HG02884 (cell line): ENCODE results near the gene WDR72.
"Not testable (repeated sequence)": the region's sequence is repeated elsewhere in the genome, so short reads cannot be mapped to it uniquely, and the experiment has no call there.

Experiments used
- ATAC-seq: cut with Tn5 transposase; IDR thresholded peaks from one replicate; pipeline ENCODE4 v1.9.1; 2021; ENCODE audit warnings: mild to moderate bottlenecking, moderate library complexity; ENCODE audit not compliant: unreplicated experiment

The WDR72 gene

DNA sequence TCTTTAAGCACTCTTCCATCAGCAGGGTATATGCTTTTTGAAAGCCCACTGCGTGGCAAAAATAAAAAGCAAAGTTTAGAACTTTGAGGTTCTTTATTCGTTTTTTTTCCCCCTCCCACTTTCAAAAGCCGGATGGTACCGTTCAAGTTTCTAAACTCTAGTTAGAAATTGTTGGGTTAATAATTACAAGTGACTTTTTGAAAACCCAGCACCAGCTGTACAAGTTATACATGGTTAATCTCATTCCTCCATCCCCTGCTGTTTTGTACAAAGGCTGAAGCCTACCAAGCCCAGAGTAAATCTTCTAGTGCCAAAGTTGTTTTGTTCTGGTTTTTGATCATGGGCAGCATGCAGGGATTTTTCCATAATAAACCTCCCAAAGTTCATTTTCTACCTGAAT lies 48.6 kb downstream of the WDR72 start:
- no peak for ATAC-seq

DNA sequence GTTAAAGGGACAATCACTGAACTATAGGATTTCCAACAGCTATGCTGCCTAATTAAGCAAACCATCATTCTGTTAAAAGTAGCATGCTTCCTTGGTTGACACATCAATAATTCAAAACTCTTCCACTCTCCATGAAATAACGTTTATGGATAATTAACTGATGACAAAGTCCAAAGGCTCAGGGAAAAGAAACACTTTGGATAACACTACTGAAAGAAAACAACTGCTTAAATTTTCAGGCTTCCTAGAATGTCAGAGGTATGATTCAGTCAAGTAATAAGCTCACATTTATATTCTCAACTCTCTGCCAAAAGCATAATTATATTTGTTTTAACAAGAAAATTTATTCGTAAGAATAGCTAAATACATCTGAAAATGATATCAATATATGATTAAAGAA lies 49.6 kb downstream of the WDR72 start:
- ATAC-seq = no peak

DNA sequence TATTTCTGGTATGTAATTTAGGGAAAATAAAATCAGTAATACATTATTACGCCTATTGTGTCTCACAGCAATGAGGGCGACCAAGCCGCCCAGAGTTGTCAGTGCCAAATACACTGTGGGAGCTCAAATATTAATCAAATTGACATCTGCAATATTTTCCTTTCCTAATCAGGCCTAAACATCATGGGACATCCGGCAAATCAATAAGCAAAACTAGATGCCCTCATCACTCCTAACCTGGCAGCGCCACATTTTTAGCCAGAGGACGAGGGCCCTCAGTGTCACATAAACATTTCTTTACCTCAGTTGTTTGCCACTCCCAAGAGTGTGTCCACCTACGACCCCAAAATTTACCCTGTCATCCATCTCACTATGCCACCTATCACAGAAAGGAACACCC lies 64.1 kb downstream of the WDR72 start:
- ATAC-seq = no peak

DNA sequence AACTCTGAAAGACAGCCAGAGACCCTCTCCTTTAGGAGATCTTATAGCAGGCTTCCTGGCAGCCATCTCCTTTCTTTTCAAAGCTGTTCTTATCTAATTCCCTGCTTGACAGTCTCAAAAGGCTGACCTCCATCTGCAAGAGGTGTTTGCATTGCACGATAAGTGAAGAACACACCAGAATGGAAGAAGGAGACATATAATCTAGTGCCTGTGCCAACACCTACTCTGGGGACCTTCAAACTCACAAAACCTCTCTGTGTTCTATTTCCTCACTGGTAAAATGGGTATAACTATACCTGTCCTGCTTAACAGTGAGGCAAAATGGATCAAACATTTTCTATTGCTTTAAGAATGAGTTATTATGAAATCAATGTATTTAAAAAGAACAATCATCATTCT lies 65.0 kb downstream of the WDR72 start:
- ATAC-seq = no peak

DNA sequence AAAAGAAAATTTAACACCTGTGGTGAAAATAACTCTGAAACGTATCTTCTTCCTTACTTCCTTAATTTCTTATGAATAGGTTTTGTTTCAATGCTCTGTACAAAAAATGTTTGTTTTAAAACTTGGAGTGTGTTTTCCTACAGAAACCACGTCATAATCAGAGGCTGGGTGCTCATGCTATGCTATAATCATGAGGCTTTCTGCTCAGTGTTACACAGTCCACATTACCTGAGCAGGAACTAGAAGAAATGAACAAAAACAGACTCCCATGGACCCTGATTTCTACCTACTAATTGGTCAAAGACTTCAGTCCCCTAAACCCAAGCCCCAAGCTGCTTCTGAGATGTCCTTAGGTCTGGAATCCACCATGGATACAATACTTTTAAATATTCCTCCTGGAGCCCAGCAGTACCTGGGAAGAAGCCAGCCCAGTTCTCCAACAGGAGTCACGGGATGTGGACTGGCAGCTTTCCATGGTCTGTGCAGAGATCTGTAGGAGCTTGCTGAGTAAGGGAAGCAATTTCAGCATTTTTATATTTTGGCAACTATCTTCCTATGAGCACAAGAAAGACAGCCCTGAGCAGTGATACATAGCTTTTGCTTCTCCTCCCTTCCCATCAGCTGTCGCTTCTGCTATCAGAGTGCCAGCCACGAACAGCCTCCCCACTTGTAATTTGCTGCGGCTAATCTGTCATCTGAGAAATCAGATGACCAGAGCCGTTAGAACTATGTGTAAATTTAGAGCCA lies 65.6 kb downstream of the WDR72 start:
- no peak for ATAC-seq

DNA sequence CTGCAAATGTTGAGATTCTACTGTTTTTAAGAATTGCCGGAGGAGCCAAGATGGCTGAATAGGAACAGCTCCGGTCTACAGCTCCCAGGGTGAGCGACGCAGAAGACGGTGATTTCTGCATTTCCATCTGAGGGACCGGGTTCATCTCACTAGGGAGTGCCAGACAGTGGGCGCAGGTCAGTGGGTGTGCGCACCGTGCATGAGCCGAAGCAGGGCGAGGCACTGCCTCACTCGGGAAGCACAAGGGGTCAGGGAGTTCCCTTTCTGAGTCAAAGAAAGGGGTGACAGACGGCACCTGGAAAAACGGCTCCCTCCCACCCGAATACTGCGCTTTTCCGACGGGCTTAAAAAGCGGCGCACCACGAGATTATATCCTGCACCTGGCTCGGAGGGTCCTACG lies 75.3 kb downstream of the WDR72 start:
- ATAC-seq = not testable (repeated sequence)

DNA sequence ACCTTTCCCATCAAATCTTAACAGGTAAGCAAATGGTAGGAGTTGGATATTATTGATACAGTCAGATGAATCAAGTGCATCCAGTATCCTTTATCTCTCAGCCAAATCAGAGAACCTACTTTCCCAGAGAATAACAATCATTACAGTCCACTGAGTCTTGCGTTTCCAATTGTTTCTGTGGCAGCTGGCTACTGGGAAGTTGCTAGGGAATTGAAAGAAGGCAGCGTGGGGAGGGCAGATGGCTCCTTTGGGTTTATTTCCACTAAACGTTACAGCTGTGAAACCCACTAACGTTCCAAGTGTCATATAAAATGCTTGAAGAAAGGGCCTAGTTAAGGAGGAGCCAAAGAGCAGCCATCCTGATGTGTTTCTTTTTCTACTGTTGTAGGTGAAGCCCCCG lies 78.4 kb downstream of the WDR72 start:
- ATAC-seq = no peak

DNA sequence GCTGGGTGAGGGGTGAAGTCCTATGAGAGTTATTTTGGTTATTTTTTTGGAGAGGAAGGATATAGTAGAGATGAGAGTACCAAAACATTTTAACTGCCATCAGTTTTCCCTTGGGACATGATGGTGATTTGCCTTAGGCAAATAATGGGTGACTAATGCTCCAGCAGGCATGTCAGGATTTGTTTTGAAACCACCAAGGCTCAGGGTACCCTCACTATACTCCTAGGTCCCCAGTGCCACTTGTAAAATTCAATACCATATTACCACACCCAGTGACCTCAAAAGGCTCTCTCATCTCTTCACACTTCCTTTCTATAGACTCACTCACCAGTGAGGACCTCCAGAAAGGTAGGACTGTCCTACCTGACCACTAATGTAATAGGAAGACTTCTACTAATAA lies 83.6 kb downstream of the WDR72 start:
- ATAC-seq = no peak

DNA sequence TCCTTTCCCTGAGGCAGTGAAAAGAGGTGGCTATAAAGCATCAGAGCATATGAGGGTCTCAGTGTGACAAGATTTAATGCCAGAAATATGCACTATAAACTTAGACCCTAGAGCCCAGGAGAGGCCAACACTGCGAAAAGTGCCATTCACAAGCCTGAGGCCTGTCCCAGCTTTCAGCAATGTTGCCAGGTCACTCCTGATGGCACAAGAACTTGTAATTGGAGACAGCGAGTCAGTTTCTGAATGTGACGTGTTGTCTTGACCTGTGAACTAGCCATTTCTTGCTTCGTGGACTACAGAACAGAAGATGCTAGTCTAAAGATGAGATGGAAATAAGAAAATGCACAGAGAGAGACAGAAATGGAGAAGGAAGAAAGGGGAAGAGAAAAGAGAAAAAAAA lies 87.9 kb downstream of the WDR72 start:
- ATAC-seq = no peak

DNA sequence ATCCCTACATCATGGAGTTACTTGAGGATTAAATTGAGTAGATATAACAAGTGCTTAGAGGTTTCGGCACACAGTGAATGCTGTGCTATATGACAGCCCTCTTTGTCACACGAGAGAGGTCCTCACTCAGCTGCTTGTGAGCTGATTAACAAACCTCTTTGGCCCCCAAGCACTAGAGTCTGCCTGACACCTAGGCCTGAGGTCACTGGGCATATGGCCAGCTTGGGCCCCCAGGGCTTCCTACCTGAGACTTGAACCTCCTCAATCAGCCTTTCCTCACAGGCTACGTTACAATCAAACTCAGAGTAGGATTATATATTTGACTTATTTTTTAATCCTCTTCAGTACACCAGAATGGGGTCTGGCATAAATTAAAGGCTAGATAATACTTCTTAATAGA lies 88.8 kb downstream of the WDR72 start:
- ATAC-seq = no peak

DNA sequence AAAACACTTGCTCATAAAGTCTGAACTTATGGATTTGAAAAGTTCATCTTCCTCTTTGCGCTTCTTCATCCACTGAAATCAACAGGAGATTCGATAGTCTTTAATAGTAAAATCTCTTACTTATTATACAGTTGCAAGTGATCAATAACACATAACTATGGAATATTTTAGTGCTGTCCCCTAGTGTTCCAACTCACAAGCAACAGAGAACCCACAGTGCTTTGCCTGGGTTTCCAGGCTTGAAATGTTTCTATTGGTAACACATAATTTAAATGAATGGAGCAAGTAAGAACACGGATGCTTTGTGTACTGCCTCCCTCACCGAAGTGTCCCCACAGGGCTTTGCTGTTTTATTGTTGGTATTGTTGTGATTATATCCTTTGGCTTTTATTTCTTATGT lies 93.5 kb downstream of the WDR72 start:
- no peak for ATAC-seq

DNA sequence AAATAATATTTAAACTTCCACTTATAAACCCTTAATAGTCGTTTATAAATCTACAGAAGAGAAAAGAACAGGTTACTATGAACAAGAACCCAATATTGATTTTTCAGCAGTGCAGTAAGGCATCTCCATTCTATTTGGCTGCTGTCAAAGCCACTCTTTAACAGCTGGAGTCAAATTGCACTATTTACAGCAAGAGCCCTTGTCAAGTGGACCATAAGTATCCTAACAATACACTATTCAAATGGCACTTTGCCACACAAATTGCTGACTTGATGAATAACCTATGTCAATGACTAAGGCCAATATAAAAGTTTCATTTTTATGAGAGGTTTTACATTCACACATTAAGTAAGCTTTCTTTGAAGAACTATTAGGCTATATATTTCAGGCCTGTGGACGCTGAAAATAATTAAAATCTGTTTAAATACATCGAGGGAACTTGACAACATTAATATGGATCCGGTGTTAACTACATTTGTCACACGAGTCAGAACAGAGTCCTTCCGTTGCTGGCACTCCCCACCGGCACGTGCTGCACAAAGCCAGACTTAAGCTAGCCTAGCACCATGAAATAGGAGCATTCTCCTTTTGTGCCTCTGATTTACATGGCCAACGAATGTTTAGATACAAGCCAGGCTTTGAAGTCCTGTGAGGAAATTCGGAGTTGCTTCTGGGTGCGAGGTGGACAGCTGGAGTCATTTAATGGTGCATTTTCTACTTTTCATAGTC lies 100.5 kb downstream of the WDR72 start:
- no peak for ATAC-seq

DNA sequence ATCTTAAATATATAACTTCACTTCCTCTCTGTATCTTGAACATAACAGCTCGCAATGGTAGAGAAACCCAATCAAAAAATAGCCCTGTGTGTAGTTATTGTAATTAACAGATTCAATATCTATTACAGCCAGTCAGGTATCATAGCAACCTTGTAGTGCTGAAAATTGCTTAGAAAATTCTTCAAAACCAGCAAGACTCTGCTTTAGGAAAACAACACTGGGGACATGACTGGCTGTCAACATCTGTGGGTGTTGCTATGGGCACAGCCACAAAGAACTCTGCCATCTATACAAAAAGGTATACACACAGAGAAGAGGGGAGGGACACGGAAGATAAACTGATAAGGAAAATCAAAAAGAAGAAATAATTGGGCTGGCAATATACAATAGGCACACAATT lies 101.2 kb downstream of the WDR72 start:
- no peak for ATAC-seq

DNA sequence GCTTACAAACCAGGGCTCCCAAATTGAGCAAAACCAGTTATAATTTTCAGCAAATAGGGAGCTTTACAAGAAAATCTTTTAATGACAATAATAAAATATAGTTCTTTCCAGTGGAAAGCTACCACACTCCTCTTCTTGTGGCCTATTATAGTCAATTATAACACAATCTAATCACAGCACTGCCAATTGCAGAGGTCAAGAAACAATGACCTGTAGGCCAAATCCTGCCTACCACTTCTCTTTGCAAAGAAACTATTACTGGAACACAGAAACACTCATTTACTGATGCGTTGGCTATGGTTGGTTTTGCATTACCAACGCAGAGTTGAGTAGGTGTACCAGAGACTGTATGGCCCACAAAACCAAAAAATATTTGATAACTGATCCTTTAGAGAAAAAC lies 110.5 kb downstream of the WDR72 start:
- no peak for ATAC-seq

DNA sequence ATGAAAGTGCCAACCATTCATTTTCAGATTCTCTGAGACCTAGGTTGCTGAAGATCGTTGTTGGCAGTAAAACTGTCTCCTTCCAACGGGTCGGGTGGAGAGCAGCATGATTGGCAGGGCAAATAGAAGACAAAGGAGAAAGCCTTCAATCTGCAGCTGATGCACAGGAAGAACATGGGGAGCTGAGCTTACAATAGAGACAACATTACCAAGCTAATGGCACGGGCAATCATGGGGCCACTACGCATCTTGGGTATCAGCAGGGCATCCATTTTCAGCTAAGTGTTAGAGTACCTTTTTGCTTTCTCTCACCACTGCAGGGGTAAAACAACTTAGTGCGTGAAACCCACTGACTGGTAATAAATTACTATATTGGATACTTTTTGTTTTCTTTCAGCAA lies 114.8 kb downstream of the WDR72 start:
- no peak for ATAC-seq

DNA sequence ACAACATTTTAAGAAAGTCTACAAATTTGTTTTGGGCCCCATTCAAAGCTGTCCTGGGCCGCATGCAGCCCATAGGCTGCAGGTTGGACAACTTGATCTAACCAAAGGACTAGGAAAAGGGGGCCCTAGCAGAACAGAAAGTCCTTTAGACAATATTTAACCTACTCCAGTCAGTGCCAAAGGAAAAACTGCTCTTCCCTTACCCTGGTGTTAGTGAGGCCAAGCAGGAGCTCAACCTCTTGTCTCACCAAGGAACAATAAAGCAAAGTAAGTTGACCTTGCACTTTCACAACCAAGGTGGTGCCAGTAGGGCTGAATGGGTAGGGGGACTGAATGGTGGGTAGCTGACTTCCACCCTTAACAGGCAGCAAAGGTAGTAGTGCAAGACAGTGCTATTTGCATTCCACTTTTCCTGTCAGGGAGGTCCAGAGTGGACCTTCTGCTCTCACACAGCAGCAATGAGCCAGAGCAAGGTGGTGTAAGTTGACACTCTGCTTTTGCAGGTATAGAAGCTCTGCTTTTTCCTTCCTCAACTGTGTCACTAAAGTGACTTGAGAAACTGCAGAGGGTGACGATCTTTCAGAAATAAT lies 124.9 kb downstream of the WDR72 start:
- no peak for ATAC-seq

DNA sequence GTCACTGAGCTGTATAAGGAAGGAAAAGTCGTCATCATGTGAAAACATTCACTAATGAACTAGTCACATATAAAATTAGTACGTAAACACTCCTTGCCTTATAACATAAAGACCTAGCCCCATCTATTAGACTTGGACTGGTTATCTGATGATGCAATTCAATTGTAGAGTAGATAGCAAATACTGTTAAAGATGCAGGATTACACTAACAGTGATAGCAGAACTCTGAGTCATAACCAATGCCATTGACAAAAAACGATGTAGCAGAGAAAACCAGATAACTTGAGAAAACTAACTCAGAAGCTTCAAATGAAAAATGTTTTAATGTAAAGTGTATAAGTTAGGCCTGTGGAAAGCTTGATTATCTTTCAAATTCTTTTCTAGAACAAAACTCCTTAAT lies 132.2 kb downstream of the WDR72 start:
- no peak for ATAC-seq

DNA sequence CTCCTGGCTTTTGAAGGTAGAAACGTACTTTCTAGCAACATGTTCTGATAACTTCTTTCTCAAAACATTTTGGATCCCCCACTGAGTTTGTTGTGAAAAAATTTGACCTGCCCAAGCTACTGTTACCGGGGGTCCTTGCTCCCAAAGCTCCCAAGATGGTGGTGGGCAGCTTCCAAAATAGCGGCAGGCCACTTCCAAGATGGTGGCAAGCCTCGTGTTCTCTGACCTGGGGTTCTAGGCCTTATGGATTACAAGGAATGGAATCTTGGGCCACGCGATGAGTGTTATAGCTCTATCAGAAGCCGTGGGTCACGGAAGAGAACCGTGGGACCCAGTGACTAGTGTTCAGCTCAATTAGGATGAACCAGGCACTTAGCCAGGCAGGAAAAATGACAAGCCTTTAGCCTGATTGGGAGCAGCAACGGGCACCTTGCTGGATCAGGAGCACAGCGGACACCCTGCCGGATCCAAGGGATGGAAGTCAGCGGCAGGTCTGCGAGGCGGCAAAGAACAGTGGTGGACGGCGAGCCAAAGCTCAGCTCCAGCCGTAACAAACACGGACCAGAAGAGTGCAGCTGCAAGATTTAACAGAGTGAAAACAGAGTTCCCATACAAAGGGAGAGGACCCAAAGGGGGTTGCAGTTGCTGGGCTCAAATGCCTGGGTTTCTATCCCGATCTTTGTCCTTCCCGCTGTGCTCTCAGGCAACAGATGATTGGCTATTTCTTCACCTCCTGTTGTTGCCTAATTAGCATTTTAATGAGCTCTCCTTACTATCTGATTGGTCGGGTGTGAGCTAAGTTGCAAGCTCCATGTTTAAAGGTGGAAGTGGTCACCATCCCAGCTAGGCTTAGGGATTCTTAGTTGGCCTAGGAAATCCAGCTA lies 133.3 kb downstream of the WDR72 start:
- ATAC-seq = no peak

DNA sequence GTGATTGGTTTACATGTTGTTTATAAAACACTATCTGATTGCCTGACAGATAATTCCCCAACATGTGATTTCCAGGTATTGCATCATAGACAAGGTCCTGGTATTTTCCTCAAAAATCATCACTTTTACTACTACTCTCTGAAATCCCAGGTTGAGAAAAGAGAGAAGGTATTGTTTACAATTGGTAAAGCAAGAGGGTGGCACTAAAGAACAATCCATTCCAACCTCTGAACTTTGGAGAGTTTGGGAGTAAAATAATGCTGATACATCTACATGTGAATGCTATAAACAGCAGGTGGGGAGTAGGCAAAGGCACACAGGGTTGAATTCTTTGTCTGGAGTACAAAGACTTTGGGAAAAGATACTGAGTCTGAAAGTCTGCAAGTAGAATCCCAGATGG lies 134.2 kb downstream of the WDR72 start:
- no peak for ATAC-seq

DNA sequence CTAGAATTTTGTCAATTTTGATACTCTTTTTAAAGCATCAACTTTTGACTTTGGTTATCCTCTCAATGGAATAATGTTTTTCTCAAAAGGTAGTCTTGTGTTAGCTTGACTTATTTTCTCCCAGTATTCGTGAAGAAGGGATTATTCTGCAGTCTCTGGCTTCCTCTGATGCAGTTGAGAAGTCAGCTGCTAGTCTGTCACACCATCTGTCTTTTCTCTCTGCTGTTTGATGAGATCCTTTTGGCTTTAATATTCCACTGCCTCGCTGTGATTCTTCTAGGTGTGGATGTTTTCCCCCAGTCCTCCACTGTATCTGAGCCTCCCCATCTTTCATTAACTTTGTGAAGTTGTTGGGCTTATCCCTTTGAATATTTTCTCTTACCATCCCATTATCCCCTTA lies 141.0 kb downstream of the WDR72 start:
- ATAC-seq = no peak

DNA sequence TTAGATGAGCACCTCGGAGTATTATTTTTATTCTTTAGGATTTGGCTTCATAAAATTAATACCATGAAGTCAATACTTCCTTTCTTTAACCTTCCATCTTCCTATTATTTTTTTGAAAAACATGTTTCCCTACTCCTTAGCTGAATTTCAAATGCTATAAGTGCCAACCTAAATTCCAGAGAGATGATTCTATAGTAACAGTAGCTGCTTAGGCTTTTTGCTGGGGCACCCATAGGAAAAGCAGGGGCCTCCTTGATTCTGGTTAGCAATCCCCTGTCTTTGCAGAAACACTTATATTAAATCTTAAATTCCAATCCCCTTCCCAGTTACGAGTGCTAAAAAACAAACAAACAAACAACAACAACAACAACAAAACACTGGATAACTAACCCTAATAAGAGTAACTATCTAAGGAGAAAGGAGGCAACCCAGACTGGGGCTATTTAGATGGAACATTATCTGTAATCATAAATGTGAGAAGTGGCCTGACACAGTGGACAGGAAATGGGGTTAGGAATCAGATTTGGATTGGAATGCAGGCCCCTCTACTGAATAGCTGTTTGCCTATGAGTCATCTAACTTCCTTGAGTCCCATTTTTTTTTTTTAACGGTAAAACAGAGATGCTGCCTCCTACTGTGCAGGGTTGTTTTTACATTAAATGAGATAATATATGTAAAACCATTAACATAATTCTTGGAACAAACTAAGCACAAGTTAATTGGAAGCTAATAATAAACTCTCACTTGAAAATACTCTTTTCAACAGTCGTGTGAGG lies 148.1 kb downstream of the WDR72 start:
- no peak for ATAC-seq
